HG03378 (cell line): ENCODE measurements around the gene OXCT1.
"Not testable (repeated sequence)": the region's sequence is repeated elsewhere in the genome, so short reads cannot be mapped to it uniquely, and the experiment has no call there.

Experiments used
- ATAC-seq: cut with Tn5 transposase; IDR thresholded peaks from one replicate; pipeline ENCODE4 v1.9.1; 2021; ENCODE audit warnings: mild to moderate bottlenecking, moderate library complexity; ENCODE audit not compliant: unreplicated experiment

OXCT1 gene

GRCh38 chr5:41778410-41778809 lies 91.8 kb downstream of the OXCT1 start:
- no peak for ATAC-seq

GRCh38 chr5:41776435-41776834 lies 93.8 kb downstream of the OXCT1 start:
- ATAC-seq: no peak

GRCh38 chr5:41773799-41774198 lies 96.4 kb downstream of the OXCT1 start:
- ATAC-seq: no peak

GRCh38 chr5:41772785-41773442 lies 97.3 kb downstream of the OXCT1 start:
- ATAC-seq: no peak

GRCh38 chr5:41772056-41772455 lies 98.2 kb downstream of the OXCT1 start:
- ATAC-seq: no peak

- peak; percentile 92 for ATAC-seq
These were observed 99.4 kb downstream of the OXCT1 start for GRCh38 chr5:41770799-41771198.

GRCh38 chr5:41768692-41769091 lies 101.5 kb downstream of the OXCT1 start:
- ATAC-seq: no peak

- ATAC-seq: no peak
These were observed 105.6 kb downstream of the OXCT1 start for GRCh38 chr5:41764650-41765049.

- ATAC-seq: no peak
These were observed 106.7 kb downstream of the OXCT1 start for GRCh38 chr5:41763574-41763973.

- ATAC-seq: peak; percentile 39
These were observed 107.1 kb downstream of the OXCT1 start for GRCh38 chr5:41763081-41763480.

- ATAC-seq: no peak
These were observed 107.8 kb downstream of the OXCT1 start for GRCh38 chr5:41762426-41762825.

- no peak for ATAC-seq
These were observed 108.6 kb downstream of the OXCT1 start for GRCh38 chr5:41761663-41762062.

GRCh38 chr5:41755705-41756104 lies 114.5 kb downstream of the OXCT1 start:
- ATAC-seq: no peak

- peak; percentile 74 for ATAC-seq
These were observed 115.4 kb downstream of the OXCT1 start for GRCh38 chr5:41754857-41755256.

GRCh38 chr5:41751867-41752266 lies 118.4 kb downstream of the OXCT1 start:
- no peak for ATAC-seq

GRCh38 chr5:41748631-41749030 lies 121.6 kb downstream of the OXCT1 start:
- peak; percentile 99 for ATAC-seq

GRCh38 chr5:41747708-41748107 lies 122.5 kb downstream of the OXCT1 start:
- no peak for ATAC-seq

GRCh38 chr5:41747301-41747700 lies 122.9 kb downstream of the OXCT1 start:
- no peak for ATAC-seq

GRCh38 chr5:41742608-41743007 lies 127.6 kb downstream of the OXCT1 start:
- not testable (repeated sequence) for ATAC-seq

- ATAC-seq: no peak
These were observed 131.4 kb downstream of the OXCT1 start for GRCh38 chr5:41738710-41739354.

GRCh38 chr5:41736641-41737040 lies 133.6 kb downstream of the OXCT1 start:
- ATAC-seq: no peak

- ATAC-seq: peak; percentile 81
These were observed 135.0 kb downstream of the OXCT1 start for GRCh38 chr5:41735213-41735612.

- ATAC-seq: not testable (repeated sequence)
These were observed 140.8 kb downstream of the OXCT1 start for GRCh38 chr5:41729381-41729780.
